ENCODE measurements around the gene CUL4A.

CUL4A gene

GRCh38 chr13:113192902-113193301 is 16.5 kb upstream of the CUL4A start:
- H3K27ac ChIP-seq = no peak overlapping the region
- TF ChIP-seq ZFX (IDR thresholded peaks at IDR 0.05) = no peak
- no peak for TF ChIP-seq CTCF (conservative IDR thresholded peaks at IDR 0.05)

- TF ChIP-seq ZFX (IDR thresholded peaks at IDR 0.05) (no peak), CTCF (conservative IDR thresholded peaks at IDR 0.05) (no peak)
Measured at GRCh38 chr13:113195360-113195759, 14.1 kb upstream of the CUL4A start.

GRCh38 chr13:113196970-113197737 is 12.3 kb upstream of the CUL4A start:
- H3K27ac ChIP-seq = peak overlapping the region; percentile 91
- no peak for TF ChIP-seq CTCF (conservative IDR thresholded peaks at IDR 0.05)
- TF ChIP-seq ZFX (IDR thresholded peaks at IDR 0.05) = no peak

More at GRCh38 chr13:113195360-113195759, 14.1 kb upstream of the CUL4A start:
- H3K27ac ChIP-seq = peak overlapping the region; percentile 83

GRCh38 chr13:113201815-113202214 is 7.6 kb upstream of the CUL4A start:
- no peak for TF ChIP-seq CTCF (conservative IDR thresholded peaks at IDR 0.05)
- TF ChIP-seq ZFX (IDR thresholded peaks at IDR 0.05) = no peak
- no peak overlapping the region for H3K27ac ChIP-seq

GRCh38 chr13:113202912-113203311 is 6.5 kb upstream of the CUL4A start:
- H3K27ac ChIP-seq = no peak overlapping the region
- TF ChIP-seq ZFX (IDR thresholded peaks at IDR 0.05) (no peak), CTCF (conservative IDR thresholded peaks at IDR 0.05) (no peak)

- TF ChIP-seq ZFX (IDR thresholded peaks at IDR 0.05) (no peak), CTCF (conservative IDR thresholded peaks at IDR 0.05) (no peak)
- H3K27ac ChIP-seq = no peak overlapping the region
Measured at GRCh38 chr13:113203507-113204377, 5.7 kb upstream of the CUL4A start.

- no peak overlapping the region; the same call in 1 of the 2 replicates for H3K27ac ChIP-seq
- no peak for TF ChIP-seq ZFX (IDR thresholded peaks at IDR 0.05)
Measured at GRCh38 chr13:113204378-113204734, 5.1 kb upstream of the CUL4A start.
